NCI-H1694 treated with DMSO at 0.1 percent for 48 hours (cell line): Measurements from ENCODE around the gene ABO.
A peak's percentile ranks its signal among the peaks of the same experiment; 100 is the strongest.
"Not testable (repeated sequence)": the region's sequence is repeated elsewhere in the genome, so short reads cannot be mapped to it uniquely, and the experiment has no call there.

Source experiments
- DNase-seq: peaks from one replicate; lab custom pipeline; 2025; lab: John Stamatoyannopoulos, UW

Gene ABO

GRCh38 chr9:133242991-133243390 is 32.0 kb downstream of the ABO start:
- DNase-seq: no peak

GRCh38 chr9:133242241-133242640 is 32.8 kb downstream of the ABO start:
- no peak for DNase-seq

GRCh38 chr9:133239533-133240090 is 35.4 kb downstream of the ABO start:
- no peak for DNase-seq

- DNase-seq: peak; percentile 20
These were observed 36.0 kb downstream of the ABO start for GRCh38 chr9:133238851-133239532.

- DNase-seq: no peak
These were observed 36.6 kb downstream of the ABO start for GRCh38 chr9:133238272-133238850.

GRCh38 chr9:133237035-133237731 is 37.8 kb downstream of the ABO start:
- DNase-seq: no peak

GRCh38 chr9:133236291-133237034 is 38.5 kb downstream of the ABO start:
- not testable (repeated sequence) for DNase-seq

- no peak for DNase-seq
These were observed 39.3 kb downstream of the ABO start for GRCh38 chr9:133235549-133236222.

GRCh38 chr9:133234577-133235322 is 40.3 kb downstream of the ABO start:
- DNase-seq: no peak

GRCh38 chr9:133233681-133234432 is 41.1 kb downstream of the ABO start:
- no peak for DNase-seq

GRCh38 chr9:133231934-133232568 is 43.0 kb downstream of the ABO start:
- DNase-seq: not testable (repeated sequence)

- DNase-seq: not testable (repeated sequence)
These were observed 44.5 kb downstream of the ABO start for GRCh38 chr9:133230514-133230913.

- no peak for DNase-seq
These were observed 44.9 kb downstream of the ABO start for GRCh38 chr9:133230093-133230492.

GRCh38 chr9:133228474-133229193 is 46.4 kb downstream of the ABO start:
- not testable (repeated sequence) for DNase-seq

- not testable (repeated sequence) for DNase-seq
These were observed 47.0 kb downstream of the ABO start for GRCh38 chr9:133227996-133228395.

GRCh38 chr9:133227242-133227860 is 47.6 kb downstream of the ABO start:
- no peak for DNase-seq

GRCh38 chr9:133226219-133227171 is 48.5 kb downstream of the ABO start:
- no peak for DNase-seq
